HepG2 (cell line): ENCODE data around the gene CAMK2G. TPM values are rescaled to one million over a fixed set of nuclear protein-coding genes. Genes with fewer than 3 reads are reported as not detected.

Source experiments
- HMG20A ChIP-seq: IDR thresholded peaks from 2 replicates; pipeline ENCODE4 v1.6.1; 2016; ENCODE audit warnings: borderline replicate concordance
- HOXA7 ChIP-seq: sonication (generic); formaldehyde crosslinking; IDR thresholded peaks from 2 replicates; pipeline ENCODE4 v1.8.1; 2022; ENCODE audit warnings: mild to moderate bottlenecking, missing genetic modification reagents, moderate library complexity
- MAF1 ChIP-seq: sonication (generic); formaldehyde crosslinking; IDR thresholded peaks from 2 replicates; pipeline ENCODE4 v1.5.0; 2020; ENCODE audit warnings: missing genetic modification reagents, borderline replicate concordance
- NFYB ChIP-seq: sonication (generic); formaldehyde crosslinking; IDR thresholded peaks from 2 replicates; pipeline ENCODE4 v1.4.0; 2020; ENCODE audit warnings: missing genetic modification reagents
- PITX1 ChIP-seq: sonication (generic); formaldehyde crosslinking; IDR thresholded peaks from 2 replicates; pipeline ENCODE4 v1.5.1; 2020; ENCODE audit warnings: mild to moderate bottlenecking, missing genetic modification reagents
- RFX5 ChIP-seq: IDR thresholded peaks from 2 replicates; pipeline ENCODE4 v1.6.1; 2011; ENCODE audit warnings: low read depth, low read length, improper control_type of control experiment
- ZBTB1 ChIP-seq: sonication (generic); formaldehyde crosslinking; IDR thresholded peaks from 2 replicates; pipeline ENCODE4 v1.4.0; 2020; ENCODE audit warnings: missing genetic modification reagents, borderline replicate concordance
- ZBTB7B ChIP-seq: sonication (generic); formaldehyde crosslinking; IDR thresholded peaks from 2 replicates; pipeline ENCODE4 v1.4.0; 2020; ENCODE audit warnings: missing genetic modification reagents
- ZFY ChIP-seq: sonication (generic); formaldehyde crosslinking; IDR thresholded peaks from 2 replicates; pipeline ENCODE4 v1.4.0; 2020; ENCODE audit warnings: missing genetic modification reagents
- ZMYM4 ChIP-seq: sonication (generic); formaldehyde crosslinking; IDR thresholded peaks from 2 replicates; pipeline ENCODE4 v1.8.1; 2023; ENCODE audit warnings: mild to moderate bottlenecking, missing genetic modification reagents
- ZNF101 ChIP-seq: sonication (generic); formaldehyde crosslinking; IDR thresholded peaks from 2 replicates; pipeline ENCODE4 v1.4.0; 2020; ENCODE audit warnings: mild to moderate bottlenecking, low read depth, missing genetic modification reagents, borderline replicate concordance
- ZNF496 ChIP-seq: sonication (generic); formaldehyde crosslinking; IDR thresholded peaks from 2 replicates; pipeline ENCODE4 v1.8.1; 2023; ENCODE audit warnings: mild to moderate bottlenecking, moderate library complexity, missing genetic modification reagents; ENCODE audit not compliant: insufficient replicate concordance
- polyA plus RNA-seq, 8 experiments: library from polyadenylated mRNA; depleted of rRNA in 3 of 8; stranded (reverse) in 7 of 8; unstranded in 1 of 8; fragments of >200 nt; fragmentation: Illumina TruSeq in 4 of 8; extraction: Trizol in 4 of 8; gene quantifications; 2 replicates each; pipeline versions ENCODE4 v1.2.1 to v1.2.3, GENCODE V29; 2011 to 2016; ENCODE audit warnings: low read depth in 4 of 8, missing spikeins in 1 of 8, mixed read lengths in 1 of 8; ENCODE audit not compliant: insufficient read depth in 1 of 8
- total RNA-seq, 5 experiments: library from RNA; depleted of rRNA; stranded (reverse); fragments of >200 nt; fragmentation: Illumina TruSeq; extraction: Trizol; gene quantifications; 2 replicates each; pipeline ENCODE4 v1.2.3, GENCODE V29; 2016; ENCODE audit warnings: low read depth in 1 of 5
- TF ChIP-seq, protein P1 (sequence below): sonication (generic); formaldehyde crosslinking; IDR thresholded peaks from 2 replicates; pipeline ENCODE4 v1.5.1; 2020; ENCODE audit warnings: mild to moderate bottlenecking, missing genetic modification reagents, moderate library complexity
- TF ChIP-seq, protein P2 (sequence below): sonication (generic); formaldehyde crosslinking; IDR thresholded peaks from 2 replicates; pipeline ENCODE4 v1.4.0; 2020; ENCODE audit warnings: mild to moderate bottlenecking, missing genetic modification reagents
- TF ChIP-seq, protein P3 (sequence below): sonication (generic); formaldehyde crosslinking; IDR thresholded peaks from 2 replicates; pipeline ENCODE4 v1.8.1; 2023; ENCODE audit warnings: mild to moderate bottlenecking, missing genetic modification reagents
- TF ChIP-seq, protein P4 (sequence below): fragments of 450-650 bp; IDR thresholded peaks from 2 replicates; pipeline ENCODE4 v1.6.1; 2017; ENCODE audit warnings: mild to moderate bottlenecking
- TF ChIP-seq, protein P5 (sequence below): sonication (generic); formaldehyde crosslinking; conservative IDR thresholded peaks from 2 replicates; pipeline ENCODE4 v1.8.0; 2022; ENCODE audit warnings: mild to moderate bottlenecking, moderate library complexity, missing genetic modification reagents

CAMK2G gene
- total and polyA plus RNA-seq, 2 of the 13 experiments (the other 11 are each of a cell fraction or from before 2014, with no cell fraction given) = 15.9 to 18.8 TPM

DNA sequence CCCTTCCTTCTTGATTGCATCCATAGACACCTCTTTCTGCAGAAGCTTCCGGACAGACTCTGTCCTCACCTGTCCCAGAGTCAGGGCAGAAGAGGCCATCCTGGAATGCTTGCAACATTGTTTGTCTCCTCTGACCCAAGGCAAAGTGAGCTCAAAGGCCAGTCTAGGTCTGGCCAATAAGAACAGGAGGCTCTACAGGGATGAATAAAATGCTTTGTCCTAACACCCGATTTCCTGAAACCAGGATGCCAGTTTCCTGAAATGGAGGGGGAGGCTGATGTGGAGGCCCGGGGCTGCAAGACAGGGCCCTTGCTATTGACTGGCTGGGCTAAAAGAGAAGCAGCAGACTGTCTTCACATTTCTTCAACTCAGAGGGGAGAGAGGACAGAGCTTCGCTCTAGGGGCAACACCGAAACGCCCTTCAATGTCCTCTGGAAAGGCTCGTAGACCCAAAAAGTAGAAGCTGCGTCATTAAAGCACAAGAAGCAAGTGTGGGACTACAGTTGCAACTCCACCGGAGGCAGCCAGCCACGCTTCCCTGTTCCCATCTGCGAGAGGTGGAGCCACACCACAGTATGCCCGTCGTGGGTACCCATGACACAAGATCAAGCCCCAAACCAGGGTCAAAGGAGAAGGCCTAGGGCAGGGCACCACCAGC is 33.8 kb downstream of the CAMK2G start (continued):
- TF ChIP-seq HMG20A (CRISPR knock-in tag) = peak; percentile 63; the same call in 1 of the 2 replicates
- TF ChIP-seq, protein P1, sequence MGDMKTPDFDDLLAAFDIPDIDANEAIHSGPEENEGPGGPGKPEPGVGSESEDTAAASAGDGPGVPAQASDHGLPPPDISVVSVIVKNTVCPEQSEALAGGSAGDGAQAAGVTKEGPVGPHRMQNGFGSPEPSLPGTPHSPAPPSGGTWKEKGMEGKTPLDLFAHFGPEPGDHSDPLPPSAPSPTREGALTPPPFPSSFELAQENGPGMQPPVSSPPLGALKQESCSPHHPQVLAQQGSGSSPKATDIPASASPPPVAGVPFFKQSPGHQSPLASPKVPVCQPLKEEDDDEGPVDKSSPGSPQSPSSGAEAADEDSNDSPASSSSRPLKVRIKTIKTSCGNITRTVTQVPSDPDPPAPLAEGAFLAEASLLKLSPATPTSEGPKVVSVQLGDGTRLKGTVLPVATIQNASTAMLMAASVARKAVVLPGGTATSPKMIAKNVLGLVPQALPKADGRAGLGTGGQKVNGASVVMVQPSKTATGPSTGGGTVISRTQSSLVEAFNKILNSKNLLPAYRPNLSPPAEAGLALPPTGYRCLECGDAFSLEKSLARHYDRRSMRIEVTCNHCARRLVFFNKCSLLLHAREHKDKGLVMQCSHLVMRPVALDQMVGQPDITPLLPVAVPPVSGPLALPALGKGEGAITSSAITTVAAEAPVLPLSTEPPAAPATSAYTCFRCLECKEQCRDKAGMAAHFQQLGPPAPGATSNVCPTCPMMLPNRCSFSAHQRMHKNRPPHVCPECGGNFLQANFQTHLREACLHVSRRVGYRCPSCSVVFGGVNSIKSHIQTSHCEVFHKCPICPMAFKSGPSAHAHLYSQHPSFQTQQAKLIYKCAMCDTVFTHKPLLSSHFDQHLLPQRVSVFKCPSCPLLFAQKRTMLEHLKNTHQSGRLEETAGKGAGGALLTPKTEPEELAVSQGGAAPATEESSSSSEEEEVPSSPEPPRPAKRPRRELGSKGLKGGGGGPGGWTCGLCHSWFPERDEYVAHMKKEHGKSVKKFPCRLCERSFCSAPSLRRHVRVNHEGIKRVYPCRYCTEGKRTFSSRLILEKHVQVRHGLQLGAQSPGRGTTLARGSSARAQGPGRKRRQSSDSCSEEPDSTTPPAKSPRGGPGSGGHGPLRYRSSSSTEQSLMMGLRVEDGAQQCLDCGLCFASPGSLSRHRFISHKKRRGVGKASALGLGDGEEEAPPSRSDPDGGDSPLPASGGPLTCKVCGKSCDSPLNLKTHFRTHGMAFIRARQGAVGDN (CRISPR knock-in tag) = peak; percentile 83
- TF ChIP-seq, protein P2, sequence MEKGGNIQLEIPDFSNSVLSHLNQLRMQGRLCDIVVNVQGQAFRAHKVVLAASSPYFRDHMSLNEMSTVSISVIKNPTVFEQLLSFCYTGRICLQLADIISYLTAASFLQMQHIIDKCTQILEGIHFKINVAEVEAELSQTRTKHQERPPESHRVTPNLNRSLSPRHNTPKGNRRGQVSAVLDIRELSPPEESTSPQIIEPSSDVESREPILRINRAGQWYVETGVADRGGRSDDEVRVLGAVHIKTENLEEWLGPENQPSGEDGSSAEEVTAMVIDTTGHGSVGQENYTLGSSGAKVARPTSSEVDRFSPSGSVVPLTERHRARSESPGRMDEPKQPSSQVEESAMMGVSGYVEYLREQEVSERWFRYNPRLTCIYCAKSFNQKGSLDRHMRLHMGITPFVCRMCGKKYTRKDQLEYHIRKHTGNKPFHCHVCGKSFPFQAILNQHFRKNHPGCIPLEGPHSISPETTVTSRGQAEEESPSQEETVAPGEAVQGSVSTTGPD = no peak
- no peak for TF ChIP-seq HOXA7
- no peak for TF ChIP-seq MAF1
- no peak for TF ChIP-seq ZBTB1 (CRISPR knock-in tag)
- TF ChIP-seq, protein P3, sequence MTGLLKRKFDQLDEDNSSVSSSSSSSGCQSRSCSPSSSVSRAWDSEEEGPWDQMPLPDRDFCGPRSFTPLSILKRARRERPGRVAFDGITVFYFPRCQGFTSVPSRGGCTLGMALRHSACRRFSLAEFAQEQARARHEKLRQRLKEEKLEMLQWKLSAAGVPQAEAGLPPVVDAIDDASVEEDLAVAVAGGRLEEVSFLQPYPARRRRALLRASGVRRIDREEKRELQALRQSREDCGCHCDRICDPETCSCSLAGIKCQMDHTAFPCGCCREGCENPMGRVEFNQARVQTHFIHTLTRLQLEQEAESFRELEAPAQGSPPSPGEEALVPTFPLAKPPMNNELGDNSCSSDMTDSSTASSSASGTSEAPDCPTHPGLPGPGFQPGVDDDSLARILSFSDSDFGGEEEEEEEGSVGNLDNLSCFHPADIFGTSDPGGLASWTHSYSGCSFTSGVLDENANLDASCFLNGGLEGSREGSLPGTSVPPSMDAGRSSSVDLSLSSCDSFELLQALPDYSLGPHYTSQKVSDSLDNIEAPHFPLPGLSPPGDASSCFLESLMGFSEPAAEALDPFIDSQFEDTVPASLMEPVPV (CRISPR knock-in tag) = no peak
- peak; percentile 74 for TF ChIP-seq NFYB (CRISPR knock-in tag)
- no peak for TF ChIP-seq RFX5
- TF ChIP-seq ZNF496 (CRISPR knock-in tag) = no peak
- peak; percentile 84 for TF ChIP-seq ZFY
- TF ChIP-seq PITX1 (CRISPR knock-in tag) = peak; percentile 66; the same call in 1 of the 2 replicates
- no peak for TF ChIP-seq ZNF101
- TF ChIP-seq ZBTB7B (CRISPR knock-in tag) = no peak
- TF ChIP-seq, protein P4, sequence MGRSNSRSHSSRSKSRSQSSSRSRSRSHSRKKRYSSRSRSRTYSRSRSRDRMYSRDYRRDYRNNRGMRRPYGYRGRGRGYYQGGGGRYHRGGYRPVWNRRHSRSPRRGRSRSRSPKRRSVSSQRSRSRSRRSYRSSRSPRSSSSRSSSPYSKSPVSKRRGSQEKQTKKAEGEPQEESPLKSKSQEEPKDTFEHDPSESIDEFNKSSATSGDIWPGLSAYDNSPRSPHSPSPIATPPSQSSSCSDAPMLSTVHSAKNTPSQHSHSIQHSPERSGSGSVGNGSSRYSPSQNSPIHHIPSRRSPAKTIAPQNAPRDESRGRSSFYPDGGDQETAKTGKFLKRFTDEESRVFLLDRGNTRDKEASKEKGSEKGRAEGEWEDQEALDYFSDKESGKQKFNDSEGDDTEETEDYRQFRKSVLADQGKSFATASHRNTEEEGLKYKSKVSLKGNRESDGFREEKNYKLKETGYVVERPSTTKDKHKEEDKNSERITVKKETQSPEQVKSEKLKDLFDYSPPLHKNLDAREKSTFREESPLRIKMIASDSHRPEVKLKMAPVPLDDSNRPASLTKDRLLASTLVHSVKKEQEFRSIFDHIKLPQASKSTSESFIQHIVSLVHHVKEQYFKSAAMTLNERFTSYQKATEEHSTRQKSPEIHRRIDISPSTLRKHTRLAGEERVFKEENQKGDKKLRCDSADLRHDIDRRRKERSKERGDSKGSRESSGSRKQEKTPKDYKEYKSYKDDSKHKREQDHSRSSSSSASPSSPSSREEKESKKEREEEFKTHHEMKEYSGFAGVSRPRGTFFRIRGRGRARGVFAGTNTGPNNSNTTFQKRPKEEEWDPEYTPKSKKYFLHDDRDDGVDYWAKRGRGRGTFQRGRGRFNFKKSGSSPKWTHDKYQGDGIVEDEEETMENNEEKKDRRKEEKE = no peak
- TF ChIP-seq ZMYM4 (CRISPR knock-in tag) = peak; percentile 76
- TF ChIP-seq, protein P5, sequence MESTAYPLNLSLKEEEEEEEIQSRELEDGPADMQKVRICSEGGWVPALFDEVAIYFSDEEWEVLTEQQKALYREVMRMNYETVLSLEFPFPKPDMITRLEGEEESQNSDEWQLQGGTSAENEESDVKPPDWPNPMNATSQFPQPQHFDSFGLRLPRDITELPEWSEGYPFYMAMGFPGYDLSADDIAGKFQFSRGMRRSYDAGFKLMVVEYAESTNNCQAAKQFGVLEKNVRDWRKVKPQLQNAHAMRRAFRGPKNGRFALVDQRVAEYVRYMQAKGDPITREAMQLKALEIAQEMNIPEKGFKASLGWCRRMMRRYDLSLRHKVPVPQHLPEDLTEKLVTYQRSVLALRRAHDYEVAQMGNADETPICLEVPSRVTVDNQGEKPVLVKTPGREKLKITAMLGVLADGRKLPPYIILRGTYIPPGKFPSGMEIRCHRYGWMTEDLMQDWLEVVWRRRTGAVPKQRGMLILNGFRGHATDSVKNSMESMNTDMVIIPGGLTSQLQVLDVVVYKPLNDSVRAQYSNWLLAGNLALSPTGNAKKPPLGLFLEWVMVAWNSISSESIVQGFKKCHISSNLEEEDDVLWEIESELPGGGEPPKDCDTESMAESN = peak; percentile 46; the same call in 1 of the 2 replicates
